Stimulated activated CD4-positive, alpha-beta T cell treated with anti-CD3 and anti-CD28 coated beads, Interleukin-15, amount 100 ng/mL, for 1 hour (primary cell): Measurements from ENCODE around the gene RPL7L1.

Experiments
- DNase-seq, 2 donors: peaks; one replicate each; pipeline ENCODE4 v3.0.0-alpha.2; 2020; ENCODE audit warnings: low read depth in 1 of 2, low spot score in 1 of 2

Gene RPL7L1

DNA sequence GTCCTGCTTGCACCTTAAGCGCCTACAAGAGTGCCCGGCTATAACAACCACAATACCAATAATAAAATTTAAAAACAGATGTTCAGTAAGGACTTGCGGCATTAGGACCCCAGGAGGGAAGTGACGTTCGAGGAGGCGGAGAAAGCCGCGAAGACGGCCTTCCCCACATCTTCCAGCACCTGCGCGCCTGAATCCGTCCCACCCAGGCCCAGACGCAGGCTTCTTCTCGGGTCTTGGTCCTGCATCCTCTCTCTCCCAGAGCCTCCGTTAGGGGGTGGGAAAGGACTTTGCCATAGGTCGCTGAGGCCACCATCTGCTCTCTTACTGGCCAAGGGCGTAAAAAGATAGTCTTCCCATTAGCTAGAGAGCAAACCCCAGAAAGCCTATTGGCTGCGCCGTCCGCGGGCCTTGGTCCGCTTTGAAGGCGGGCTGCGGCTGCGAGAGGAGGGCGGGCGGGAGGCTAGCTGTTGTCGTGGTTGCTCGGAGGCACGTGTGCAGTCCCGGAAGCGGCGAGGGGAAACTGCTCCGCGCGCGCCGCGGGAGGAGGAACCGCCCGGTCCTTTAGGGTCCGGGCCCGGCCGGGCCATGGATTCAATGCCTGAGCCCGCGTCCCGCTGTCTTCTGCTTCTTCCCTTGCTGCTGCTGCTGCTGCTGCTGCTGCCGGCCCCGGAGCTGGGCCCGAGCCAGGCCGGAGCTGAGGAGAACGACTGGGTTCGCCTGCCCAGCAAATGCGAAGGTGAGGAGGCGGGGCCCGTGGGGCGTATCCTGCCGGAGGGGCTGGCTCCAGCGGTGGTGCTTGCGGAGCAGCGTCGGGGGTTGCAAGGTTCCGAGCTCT lies 49.8 kb downstream of the RPL7L1 start, which contains the start of gene CNPY3:
Gene CNPY3, plus strand, starts transcription at position 495 of the 835 bp plus-strand sequence. Its CDS starts 91 bp downstream, at position 586.
- DNase-seq = peak; percentile 80 to 88

DNA sequence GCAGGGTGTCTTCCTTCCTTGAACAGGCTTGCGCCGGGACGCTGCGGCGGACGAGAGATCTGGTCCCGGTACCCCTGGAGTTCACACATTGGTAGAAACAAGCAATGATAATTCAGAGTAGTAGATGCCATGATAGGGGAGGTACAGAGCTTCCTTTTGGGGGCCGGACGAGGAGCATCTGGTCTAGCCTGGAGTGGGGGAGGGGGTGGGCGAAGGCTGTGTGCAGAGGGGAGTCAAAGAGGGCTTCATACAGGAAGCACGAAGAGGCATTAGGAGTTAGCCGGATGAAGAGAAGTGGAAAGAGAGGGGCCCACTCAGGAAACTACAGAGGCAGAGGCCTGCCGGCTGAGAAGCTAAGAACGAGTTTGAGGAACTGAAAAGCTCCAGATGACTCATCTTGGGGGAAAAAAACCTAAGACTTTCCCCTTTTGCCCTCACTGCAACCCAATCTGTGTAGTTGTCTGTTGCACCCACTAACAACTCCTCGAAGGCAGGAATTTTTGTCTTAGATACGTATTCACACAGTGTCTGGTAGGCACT lies 50.5 kb downstream of the RPL7L1 start:
- peak; percentile 32 to 38 for DNase-seq

DNA sequence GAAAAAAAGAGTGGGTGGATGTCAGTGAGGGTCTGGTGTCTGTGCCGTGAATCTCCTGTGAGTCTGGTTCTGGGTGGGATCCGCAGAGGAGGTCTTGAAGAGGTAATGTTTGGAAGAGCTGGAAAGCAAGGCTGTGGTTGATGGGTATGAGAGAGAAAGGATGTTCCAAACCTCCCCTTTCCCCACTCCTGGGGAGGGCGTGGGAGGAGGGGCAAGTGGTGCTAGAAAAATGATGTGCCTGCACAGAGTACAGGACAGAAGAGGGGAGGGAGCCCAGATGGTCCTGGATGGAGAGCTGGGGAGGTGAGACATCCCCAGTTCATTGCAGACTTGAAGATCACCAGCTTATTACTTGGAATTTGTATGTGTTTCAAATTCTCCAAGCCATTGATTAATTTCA lies 53.0 kb downstream of the RPL7L1 start:
- no peak for DNase-seq

DNA sequence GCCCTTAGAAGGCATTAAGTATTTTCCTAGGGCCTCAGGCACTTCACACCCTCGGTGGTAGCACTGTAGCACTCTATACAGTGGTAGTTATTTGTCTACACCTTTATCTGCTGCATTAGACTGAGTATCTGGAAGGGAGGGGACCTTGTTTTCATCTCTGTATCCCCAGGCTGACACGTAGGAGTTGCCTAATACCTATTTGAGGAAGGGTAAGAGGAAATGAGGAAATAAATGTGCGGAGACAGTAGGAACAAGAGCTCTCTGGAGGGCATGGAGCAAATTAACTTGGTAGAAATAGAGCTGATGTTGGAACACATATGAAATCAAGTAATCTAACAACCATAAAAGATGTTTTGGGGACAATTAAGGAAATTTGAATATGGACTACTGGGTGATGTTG lies 53.8 kb downstream of the RPL7L1 start:
- no peak for DNase-seq

DNA sequence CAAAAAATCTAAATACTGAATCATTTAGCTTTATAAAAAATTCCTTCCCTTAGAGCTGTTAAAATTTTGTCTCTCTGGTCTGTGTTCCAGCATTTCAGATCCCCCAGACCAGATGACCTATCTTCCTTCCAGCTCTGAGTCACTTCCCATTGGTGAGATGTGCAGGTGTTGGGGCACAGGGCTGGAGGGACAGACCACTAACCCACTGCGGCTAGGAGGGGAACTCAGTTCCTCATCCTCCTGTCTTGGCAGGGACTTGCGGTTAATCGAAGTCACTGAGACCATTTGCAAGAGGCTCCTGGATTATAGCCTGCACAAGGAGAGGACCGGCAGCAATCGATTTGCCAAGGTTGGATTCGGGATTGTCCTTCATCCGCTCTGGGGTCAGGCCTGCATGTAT lies 55.9 kb downstream of the RPL7L1 start:
- no peak for DNase-seq

DNA sequence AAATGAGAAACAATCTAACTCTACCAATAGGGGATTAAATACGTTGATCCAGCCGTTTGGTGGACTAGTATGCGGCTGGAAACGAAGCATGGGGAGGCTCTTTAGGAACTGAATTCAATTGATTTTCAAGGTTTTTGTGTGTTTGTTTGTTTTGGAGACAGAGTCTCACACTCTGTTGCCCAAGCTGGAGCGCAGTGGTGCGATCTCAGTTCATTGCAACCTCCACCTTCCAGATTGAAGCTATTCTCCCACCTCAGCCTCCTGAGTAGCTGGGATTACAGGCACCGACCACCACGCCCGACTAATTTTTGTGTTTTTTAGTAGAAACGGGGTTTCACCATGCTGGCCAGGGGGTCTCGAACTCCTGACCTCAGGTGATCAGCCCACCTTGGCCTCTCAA lies 57.0 kb downstream of the RPL7L1 start:
- no peak for DNase-seq

DNA sequence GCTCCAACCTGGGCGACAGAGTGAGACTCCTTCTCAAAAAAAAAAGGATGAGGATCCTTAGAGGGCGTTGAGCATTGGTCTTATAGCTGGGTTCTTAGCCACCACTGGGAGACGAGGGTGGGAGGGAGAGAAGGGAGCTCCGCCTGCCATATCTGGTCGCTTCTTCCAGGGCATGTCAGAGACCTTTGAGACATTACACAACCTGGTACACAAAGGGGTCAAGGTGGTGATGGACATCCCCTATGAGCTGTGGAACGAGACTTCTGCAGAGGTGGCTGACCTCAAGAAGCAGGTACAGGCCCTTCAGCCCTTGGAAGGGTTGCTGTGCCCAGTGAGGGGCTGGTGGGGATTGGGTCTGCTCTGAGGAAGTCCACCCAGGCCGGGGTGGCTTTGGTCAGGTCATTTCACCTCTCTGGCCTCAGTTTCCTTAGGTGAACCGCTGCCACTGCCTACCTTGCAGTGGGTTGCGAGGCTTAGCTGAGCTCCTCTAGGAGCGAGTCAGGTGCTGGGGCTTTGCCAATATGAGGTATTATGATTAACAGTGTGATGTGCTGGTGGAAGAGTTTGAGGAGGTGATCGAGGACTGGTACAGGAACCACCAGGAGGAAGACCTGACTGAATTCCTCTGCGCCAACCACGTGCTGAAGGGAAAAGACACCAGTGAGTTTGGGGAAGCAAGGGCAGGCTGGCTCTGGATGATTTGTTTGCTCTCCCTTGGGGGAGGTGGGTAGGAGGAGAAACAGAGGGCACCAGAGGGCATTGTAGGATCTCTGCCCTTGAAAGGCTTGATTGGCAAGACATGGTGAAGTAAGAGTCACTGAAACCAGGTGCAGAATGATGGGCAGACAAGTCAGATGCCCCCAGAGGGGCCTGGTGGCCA lies 58.4 kb downstream of the RPL7L1 start:
- DNase-seq = no peak

DNA sequence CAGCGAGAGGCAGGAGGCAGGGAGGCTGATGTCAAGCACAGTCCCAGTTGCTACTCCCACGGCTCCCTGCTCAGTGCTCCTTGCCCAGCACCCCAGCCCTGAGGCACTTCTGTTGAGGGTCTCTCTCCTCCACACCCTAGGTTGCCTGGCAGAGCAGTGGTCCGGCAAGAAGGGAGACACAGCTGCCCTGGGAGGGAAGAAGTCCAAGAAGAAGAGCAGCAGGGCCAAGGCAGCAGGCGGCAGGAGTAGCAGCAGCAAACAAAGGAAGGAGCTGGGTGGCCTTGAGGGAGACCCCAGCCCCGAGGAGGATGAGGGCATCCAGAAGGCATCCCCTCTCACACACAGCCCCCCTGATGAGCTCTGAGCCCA lies 59.0 kb downstream of the RPL7L1 start:
- no peak for DNase-seq

DNA sequence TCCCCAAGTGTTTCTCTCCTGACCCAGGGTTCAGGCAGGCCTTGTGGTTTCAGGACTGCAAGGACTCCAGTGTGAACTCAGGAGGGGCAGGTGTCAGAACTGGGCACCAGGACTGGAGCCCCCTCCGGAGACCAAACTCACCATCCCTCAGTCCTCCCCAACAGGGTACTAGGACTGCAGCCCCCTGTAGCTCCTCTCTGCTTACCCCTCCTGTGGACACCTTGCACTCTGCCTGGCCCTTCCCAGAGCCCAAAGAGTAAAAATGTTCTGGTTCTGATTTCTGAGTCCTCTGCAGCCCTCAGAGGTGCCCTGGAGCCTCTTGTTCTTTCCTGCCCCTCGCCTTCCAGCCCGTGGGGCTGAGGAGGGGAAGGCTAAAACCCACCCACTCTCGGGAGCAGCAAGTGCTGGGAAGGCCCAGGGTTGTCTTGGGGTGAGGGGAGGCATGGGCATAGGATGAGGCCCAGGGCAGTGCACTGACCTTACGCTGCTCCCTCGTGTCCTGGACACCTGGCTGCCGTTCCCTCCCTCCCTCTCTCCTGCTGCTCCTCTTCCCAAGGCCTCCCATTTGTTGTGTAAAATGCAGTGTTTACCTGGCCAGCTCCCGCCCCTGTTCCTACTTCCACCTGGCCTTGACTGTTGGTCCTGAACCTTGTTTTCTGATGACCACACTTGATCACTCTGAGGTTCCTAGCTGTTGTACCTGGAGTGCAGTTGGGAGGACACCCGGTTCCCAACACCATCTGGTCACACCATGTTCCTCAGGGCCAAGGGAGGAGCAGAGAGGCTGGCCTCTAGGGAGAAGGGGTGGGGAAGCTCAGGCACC lies 59.8 kb downstream of the RPL7L1 start:
- no peak for DNase-seq
